NCI-H510A (cell line): ENCODE measurements around the gene S100P.
"Not testable (repeated sequence)": the region's sequence is repeated elsewhere in the genome, so short reads cannot be mapped to it uniquely, and the experiment has no call there.

ENCODE experiments used
- DNase-seq: peaks from one replicate; lab custom pipeline; 2025; lab: John Stamatoyannopoulos, UW

S100P gene

DNA sequence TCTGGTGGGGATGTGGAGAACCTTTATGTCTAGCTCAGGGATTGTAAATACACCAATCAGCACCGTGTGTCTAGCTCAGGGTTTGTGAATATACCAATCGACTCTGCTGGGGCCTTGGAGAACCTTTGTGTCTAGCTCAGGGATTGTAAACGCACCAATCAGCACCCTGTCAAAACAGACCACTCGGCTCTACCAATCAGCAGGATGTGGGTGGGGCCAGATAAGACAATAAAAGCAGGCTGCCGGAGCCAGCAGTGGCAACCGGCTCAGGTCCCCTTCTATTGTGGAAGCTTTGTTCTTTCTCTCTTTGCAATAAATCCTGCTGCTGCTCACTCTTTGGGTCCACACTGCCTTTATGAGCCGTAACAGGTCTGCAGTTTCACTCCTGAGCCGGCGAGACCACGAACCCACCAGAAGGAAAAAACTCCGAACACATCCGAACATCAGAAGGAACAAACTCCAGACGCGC, 20.5 kb upstream of the S100P start:
- DNase-seq: not testable (repeated sequence)

DNA sequence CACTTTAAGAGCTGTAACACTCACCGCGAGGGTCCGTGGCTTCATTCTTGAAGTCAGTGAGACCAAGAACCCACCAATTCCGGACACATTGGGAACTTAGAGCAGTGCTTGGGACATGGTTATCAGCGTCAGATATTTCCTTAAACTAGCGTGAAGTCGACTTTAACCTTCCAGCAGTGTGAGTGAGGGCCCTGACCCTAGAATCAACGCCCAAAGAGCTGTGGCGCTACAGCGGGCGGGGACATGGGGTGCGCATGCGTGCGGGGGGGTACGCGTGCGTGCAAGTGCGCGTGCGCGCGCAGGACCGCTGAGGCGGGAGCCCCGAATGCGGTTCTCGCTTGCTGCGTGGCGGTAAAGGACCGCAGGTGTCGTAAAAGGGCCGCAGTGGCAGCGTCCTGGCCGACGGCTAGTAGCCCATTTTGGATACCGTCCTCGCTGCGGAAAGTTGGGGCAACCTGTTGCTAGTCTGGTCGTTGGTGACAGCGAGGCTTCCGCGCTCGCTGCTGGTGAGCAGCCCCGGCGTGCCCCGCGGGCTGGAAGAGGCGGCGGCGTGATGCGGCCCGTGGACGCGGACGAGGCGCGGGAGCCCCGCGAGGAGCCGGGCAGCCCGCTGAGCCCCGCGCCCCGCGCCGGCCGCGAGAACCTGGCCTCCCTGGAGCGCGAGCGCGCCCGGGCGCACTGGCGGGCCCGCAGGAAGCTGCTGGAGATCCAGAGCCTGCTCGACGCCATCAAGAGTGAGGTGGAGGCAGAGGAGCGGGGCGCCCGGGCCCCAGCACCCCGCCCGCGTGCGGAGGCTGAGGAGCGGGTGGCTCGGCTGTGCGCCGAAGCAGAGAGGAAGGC, 19.8 kb upstream of the S100P start:
- peak; percentile 84 for DNase-seq

DNA sequence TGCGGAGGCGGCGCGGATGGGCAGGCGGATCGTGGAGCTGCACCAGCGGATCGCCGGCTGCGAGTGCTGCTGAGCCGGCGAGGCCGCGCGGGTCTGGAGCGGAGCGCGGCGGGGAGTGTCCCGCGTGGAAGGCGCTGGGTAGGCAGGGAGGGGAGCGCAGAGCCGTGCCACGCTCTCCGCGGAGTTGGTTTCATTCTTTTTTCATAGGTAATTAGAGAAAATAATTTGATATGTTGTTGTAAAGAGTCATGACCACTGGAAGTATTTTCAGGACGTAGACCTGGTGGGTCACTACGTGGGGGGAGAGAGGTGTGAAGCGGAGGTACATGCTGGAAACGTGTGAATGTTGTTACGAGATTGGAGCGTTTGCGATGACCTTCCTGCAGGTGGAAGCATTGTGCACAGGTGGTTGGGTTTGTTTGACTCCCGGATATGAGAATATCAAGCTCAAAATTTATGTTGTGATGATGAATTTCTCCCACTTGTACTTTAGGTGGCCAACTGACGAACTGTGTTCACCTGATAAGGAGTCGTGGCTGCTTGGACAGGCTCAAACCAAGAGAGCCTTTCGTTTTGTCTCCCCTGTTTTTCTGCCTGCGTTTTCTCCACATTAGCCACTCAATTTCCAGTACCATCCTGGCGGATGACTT, 19.1 kb upstream of the S100P start:
- DNase-seq: no peak

DNA sequence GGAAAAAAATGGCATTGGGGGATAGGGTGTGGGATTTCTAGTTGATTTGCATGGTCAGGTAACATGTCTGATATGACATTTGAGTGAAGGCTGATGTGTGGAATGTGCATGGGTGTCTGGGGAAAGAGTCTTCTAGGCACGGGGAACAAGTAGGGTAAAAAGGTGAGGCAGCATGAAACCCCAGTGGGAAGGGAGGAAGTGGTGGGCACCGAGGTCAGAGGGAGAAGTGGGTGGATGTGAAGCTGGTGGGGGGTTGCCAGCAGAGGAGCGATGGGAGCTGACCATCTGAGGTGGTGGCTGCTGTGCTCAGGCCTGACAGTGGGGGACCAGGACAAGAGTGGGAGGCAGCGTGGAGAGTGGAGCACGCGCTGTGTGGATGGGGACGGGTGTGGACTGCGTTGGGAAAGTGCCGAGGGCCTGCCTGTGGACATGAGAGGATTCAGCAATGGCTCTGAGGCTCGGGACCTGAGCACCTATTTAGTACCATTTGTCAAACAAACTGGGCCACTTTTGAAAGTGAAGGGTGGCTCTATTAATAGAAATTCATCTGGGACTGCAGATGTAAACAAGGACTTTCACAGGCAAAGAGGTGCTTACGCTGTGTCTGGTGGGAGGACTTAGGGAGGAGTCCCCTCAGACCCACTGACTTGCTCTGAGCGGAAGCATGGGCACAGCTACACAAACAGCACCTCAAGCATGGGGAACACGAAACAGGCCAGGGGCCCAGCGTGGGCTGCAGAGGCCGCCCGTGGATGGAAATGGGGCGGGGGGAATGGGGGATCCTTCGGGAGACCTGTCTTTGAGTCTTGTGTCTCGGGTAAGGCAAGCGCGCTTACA, 16.7 kb upstream of the S100P start:
- no peak for DNase-seq

DNA sequence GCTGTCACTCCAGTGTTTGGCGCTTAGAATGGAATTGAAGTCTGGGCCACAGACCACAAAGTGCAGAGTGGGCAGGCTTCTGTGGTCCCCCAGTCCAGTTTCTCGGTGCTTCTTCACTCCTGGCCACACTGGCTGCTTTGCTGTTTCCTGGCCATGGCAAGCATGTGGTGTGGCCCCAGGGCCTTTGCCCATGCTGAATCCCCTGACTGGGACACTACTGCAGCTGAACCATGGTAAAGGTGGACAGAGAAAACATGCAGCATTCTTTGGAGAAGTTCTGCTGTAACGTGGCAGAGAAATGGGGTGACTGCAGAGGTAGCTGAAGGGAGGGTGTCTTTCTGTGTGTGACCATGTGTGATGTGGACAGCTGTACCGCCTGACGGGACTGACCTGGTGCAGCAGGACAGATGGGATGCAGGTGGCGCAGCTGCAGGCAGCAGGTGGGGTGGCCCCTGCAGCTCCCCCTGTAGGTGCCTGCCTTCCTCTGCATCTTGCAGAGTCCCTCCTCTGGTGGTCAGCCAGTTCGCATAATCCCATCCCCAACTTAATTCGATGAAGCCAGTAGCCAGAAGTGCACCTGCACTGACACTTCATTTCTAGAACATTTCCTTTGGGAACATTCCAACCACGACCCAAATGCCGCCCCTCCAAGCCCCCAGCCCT, 13.2 kb upstream of the S100P start:
- DNase-seq: no peak

DNA sequence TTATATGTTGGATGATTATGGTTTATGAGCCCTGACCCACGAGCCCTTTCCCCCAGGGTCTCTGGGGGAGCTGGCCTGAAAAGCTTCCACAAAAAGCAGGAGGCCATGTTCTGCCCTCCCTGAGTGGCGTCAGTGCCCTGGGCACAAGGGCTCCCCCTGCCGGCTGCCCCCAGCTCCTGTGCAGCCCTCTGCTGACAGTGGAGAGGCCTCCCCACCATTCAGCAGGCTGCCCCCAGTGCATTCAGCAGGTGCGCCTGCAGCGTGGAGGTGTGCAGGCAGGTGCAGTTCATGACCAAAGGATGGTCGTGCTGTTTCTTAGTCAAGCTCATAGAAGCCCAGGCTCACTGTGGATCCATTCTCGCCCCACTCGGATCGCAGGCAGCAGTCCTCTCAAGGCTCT, 12.5 kb upstream of the S100P start:
- no peak for DNase-seq

DNA sequence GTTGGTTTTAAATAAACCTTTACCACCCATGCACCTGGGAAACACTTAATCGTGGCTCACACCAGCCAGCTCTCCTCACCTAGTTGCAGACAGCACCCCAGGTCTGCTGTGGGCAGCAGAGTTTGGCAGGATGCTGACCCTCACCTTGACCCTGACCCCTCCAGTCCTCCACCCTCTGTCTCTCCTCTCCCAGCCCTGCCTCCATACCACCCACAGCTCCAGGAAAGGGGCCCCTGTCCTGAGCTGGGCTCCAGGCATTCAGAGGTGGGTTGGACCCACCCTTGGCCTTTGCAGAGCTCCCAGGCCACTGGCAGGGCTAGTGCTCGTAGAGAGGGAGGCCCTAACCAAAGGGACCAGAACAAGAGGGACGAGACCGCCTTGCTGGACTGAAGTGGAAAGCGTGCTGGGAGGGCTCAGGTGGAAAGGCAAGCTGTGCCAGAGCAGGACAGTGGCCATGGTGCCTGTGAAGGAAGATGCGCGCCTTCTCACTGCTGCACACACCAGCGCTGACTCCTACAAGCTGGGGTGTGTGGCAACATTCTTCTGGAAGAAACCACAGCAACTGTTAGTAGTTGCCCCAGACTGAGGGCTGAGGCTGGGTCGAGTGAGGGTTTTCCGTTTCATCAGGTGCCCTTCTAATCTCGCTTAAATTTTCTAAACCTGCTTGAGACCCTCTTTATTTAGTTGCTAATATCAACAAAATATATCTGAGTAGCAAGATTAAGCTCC, 10.7 kb upstream of the S100P start:
- DNase-seq: no peak

DNA sequence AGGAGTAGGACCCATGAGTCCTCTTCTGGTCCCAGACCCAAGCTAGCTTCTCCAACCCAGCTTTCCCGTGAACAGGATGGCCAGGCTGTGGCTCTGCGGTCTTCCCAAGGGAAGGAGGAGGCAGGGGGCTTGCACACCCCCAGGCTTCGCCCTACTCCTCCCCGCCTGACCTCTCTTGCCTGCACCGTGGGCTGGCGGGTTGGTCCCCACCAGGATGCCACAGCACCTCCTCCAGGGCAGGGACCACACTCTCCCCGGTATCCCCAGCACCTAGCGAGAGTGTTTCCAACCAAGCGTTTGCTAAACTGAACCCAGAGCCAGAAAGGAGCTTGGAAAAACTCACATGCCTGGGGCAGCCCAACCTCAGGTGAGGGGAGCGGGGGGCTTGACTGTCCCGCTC, 9.0 kb upstream of the S100P start:
- no peak for DNase-seq

DNA sequence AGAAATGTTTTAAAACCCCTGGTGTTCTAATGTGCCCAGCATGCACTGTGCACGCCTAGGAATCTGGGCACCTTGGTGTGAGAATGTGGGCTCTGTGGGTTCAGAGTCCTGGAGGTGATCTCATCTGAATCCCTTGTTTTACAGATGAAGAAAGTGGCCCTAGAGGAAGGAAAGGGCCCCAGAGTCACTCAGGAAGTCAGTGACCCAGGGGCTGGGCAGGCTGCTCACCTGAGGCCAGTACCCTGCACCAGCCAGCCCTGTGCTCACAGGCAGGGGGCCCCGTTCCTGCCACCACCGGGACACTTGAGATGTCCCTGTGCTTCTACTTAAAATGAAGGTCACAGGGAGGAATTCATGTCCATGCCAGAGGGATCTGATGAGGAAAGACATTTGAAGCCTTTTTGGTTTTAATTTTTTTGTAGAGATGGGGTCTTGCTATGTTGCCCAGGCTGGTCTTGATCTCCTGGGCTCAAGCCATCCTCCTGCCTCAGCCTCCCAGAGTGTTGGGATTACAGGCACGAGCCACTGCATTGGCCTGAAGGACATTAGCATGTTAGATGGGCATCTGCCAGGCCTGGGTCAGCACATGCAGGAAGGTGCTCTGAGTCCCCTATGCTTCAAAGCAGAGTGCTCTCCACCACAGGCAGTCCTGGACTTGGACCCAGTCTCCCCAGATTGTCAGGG, 7.4 kb upstream of the S100P start:
- no peak for DNase-seq

DNA sequence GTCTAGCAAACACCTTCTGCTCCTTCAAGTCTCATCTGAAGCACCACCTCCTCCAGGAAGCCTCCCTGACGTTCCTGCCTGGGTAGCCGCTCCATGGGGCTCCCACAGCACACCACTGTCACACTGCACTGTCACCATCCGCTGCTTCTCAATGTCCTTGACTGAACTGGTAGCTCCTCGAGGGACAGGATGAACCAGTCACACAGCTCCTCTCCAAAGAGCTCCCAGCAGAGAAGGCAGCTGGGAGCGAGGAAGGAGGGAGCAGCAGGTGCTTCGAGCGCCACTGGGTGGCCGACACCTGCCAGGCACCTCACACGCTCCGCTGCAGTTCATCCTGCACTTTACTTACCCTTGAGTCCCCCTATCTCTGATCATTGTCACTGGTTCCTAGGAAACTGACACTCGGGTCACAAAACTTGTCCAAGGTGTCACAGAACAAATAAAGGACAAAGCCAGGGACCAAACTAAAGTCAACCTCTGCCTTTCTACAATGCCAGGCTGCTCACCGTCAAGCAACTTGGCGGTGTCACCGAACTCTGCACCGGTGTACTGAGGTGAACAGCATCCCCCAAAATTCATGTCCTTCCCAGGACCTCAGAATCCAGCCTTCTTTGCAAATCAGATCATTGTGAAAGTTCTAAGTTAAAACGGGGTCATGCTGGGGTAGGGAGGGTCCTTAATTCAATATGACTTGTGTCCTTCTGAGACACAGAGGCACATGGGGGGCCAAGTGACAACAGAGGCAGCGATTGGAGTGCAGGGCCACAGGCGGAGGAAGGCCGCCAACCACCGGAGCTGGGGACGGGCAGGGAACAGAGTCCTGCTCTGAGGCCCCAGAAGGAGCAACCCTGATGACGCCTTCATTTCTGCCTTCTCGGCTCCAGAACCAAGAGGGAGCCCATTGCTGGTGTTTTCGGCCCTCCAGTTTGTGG, 5.5 kb upstream of the S100P start:
- peak; percentile 73 for DNase-seq

DNA sequence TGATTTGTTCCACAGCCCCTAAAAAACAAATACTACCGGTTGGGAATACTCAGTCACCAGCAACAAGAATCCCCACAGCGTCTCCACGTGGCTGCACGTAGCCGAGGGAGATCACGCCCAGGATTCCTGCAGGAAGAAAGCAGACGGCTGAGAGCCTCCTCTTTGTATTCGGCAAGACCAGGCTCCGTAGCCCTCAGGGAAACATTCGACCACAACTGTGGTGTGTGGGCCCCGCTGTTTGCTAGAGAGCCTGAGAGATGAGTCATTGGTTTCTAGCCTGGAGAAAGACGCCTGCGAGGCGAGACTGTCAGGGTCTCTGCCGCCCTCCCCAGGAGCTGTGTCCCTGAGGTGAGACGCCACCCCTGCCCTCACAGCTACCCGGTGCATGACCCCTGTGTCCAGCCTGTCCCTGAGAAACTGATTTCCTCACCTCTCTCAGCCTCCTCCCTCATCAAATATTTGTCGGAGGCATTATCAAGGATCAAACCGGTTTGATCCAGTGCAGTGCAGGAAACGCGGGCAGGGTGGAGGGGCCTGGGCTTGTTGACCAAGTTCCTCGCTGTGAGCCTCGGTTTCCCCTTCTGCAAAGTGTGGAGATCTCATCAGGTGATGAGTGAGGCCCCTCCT, 4.7 kb upstream of the S100P start:
- DNase-seq: no peak

DNA sequence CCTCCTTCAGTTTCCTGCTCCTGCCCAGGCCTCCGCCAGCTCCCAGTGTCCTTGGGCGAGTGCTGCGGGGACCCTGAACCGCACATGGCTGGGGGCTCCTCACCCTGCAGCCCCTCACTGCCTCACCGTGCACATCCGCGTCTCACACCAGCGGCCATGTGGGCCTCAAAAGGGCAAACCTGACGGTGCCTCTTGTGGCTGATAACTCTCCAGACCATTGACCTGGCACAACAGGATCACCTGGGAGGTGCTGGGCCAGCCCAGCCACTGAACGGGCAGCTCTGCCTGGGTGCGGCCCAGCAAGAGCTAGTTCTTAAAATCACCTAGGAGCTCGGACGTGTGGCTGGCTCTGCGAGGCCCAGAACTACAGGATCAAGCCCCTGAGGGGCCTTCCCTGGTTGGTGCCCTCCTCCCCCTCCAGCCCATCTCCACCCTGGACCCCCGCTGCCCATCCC, 4.1 kb upstream of the S100P start:
- no peak for DNase-seq

DNA sequence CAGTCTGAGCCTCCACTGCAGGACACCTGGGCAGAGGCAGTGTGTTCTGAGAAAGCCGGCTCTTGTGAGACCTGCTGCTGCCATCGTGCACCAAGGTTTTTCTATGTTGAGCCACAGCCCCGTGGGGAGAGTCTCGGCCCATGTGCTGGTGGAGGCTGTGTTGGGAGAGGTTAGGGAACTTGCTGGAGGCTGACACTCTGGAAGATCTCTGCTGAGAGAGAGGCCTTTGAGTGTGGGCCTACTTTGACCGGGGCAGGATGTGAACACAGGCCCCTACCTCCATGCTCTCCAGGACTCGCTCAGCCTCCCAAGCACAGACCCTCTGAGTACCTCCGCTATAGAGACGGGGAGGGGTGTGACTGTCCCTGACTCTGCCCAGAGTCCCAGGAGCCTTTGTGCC, 1.3 kb upstream of the S100P start:
- no peak for DNase-seq

DNA sequence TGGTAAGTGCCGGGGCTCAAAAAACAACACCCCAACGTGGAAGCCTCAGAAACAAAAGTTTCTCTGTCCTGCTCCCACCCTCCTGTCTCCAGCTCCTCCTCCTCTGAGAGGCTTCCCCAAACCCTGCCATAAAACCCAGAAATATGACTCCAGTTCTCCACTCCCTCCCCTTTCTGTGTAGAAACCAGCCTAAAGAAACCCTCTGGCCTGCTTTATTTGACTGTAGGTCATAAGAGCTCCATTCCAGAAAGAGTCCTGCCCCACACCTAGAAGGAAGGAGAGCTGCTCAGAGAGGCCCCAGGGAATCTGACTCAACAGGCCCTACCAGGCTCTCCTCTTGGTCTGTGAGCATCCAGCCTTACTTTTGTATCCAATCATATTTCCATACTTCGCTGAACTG, 872 bp upstream of the S100P start:
- no peak for DNase-seq

DNA sequence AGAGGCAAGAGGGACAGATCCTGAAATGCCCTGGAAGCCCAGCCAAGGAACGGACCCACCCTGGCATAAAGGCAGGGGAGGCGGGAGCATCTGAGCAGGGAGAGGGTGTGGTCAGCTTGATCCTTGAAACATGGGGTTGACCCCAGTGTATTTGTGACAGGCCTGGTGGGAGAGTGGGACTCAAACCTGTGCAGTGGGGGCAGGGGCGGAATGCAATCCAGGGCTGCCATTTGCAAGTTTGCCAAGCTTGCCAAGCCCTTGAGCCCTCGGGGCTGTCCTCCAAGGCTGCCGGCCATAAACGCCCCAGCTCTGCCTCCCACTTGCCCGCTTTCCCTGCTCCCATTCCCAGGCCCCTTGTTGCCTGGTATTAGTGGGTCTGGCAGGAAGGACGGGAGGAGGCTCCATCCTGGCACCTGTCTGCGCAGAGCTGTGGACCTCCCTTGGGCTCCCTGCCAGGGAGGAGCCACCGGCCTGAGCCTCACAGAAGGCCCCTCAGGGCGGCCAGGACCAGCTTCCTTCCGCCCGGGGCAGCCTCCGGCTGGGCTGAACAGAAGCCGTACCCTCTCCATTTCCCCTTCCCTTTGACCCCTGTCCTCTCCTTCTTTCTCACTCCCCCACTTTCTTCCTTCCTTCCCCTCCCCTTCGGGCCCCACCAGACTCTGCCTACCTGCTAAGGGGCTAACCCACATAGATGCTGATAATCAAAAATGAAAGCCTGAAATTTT, 661 bp downstream of the S100P start:
- no peak for DNase-seq

DNA sequence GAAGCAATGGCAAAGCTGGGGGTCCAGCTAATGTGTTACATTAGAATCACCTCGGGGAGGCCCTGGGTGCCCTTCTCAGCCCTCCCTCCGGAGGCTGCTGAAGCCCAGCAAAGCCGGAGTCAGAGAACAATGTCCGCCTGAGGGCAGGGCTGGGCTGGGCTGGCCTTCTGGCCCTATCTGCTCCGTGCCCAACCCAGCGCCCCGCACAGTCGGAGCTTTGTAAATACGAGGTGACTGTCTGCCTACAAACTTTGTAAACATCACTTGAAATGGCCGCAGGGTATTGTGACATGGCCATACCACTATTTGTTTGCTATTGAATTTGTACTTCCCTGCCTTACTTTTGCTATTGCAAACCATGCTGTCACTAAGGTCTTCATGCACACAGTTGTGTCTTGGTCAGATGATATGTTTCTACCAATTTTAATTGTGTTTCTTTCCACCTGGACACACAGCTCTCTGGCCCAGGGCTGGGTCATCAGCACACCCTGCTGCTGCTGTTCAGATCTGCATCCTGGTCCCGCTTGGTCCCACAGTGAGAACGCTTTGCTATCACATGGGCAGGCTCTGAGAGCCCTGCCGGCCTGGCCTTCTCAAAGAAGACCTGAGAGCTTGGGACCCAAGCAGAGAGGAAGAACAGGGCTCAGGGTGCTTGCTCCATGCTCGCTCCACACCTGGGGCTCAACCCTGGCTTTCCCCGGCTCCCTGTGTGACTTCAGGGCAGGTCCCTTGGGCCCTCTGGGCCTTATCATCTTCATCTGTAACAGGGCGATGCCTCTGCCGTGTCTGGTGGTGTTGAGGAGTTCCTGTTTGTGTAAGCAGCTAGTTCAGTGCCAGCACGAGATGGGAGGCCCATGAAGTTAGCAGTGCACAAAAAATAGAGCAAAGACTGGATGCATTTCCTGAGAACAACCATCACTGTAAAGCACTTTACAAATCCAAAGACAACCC, 2.3 kb downstream of the S100P start:
- DNase-seq: no peak

DNA sequence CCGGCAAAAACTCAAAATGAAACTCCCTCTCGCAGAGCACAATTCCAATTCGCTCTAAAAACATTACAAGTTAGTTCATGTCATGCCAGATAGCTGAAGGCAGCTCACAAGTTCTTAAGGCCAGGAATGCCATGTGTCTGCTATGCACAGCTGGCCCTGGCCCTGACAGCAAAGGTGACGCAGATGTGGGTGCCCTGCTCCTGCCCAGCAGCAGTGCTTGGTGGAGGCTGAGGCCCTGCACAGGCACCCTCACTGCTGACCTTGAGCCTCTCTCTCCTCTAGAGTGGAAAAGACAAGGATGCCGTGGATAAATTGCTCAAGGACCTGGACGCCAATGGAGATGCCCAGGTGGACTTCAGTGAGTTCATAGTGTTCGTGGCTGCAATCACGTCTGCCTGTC, 2.9 kb downstream of the S100P start:
- no peak for DNase-seq
